ENCODE data around the gene NAIF1. TPM values are rescaled to one million over a fixed set of nuclear protein-coding genes. Genes with fewer than 3 reads are reported as not detected.
"Not testable (repeated sequence)": the region's sequence is repeated elsewhere in the genome, so short reads cannot be mapped to it uniquely, and the experiment has no call there.

Gene NAIF1, protein sequence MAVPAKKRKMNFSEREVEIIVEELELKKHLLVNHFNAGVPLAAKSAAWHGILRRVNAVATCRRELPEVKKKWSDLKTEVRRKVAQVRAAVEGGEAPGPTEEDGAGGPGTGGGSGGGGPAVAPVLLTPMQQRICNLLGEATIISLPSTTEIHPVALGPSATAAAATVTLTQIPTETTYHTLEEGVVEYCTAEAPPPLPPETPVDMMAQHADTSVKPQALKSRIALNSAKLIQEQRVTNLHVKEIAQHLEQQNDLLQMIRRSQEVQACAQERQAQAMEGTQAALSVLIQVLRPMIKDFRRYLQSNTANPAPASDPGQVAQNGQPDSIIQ
- 19.4 and 25.5 TPM in 2 replicates for total RNA-seq (2014; rRNA removed; shearing (Covaris generic))

- peak; percentile 99 for DNase-seq (ENCODE audit: low read depth)
Measured at GRCh38 chr9:128066713-128067644, at the start of gene NAIF1. Gene NAIF1, minus strand, starts transcription at chr9:128067320. Its CDS starts 219 bp downstream, at chr9:128067101.

- DNase-seq (ENCODE audit: low read depth), result no peak
Measured at GRCh38 chr9:128116104-128117083, 49.3 kb upstream of the NAIF1 start.

DNA sequence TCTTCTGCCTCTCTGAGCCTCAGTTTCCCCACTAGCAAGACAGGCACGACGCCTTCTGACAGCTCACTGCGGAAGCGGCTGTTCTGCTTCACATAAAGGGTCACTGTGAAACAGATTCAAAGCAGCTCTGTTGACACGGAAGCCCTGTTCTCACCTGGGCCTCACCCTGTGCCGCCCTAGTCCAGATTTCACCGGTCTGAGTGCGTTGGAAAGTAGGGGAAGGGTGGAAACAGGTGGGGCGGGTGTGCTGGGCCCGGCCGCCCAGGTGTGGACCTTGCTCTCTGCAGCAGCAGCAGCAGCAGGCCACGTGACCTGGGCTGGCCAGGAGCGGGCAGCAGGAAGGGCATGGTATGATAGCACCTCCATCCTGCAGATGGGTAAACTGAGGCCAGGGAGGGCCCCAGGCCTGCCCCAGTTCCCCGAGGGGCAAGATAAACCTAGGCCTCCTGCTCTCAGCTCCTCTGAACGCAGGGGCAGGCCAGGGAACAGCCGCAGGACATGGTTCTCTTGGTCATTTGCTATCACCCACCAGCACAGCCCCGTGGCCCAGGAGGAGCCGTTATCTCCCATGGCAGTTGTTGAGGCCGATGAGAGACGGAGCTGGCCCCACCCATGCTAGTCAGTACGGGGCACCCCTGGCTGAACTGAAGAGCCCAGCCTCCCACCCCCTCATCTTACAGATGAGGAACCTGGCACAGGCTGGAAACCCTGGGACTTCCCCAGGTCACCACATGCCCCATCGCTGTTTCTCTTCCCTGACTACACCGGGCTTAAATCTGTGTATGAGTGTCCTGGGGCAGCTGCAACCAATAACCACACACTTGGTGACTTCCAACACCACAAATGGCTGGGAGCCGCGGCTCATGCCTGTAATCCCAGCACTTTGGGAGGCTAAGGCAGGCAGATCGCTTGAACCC, 48.3 kb upstream of the NAIF1 start:
- DNase-seq (ENCODE audit: low read depth), result no peak

DNA sequence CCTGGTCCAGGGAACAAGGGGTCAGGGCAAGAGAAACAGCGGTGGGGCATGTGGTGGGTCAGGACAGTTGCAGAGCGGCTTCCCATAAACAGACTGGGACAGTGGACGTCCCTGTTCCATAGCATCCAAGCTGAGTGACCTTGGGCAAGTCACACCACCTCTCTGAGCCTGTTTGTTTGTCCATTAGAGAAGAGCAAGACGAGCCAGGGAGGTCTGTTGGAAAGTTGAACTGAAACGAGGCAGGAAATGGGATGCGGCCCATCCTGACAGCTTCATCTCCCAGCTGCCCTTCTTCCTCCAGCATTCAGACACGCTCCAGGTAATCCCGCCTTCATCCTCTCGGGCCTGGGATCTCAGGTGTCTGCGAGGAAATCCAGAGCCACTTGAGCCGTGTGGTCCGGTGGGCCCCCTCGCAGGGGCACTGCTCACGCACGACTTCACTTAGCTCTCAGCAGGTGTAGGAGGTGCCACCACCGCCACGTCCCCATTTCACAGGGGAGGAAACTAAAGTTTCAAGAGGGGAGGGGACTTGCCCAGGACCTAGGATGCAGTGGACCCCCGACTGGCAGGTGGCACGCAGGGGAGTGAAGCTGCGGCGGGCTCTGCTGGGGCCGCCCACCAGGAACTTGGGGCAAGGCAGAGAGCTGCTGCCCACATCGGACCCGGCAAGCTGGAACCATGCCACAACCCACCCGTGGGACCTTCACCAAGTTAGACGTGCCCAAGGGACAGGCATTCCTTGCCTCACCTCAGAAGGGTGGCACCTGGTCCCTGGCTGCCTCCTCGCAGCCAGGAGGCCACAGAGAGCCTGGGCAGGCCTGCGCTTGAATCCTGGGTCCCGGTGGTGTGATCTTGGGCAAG, 47.4 kb upstream of the NAIF1 start:
- DNase-seq (ENCODE audit: low read depth), result no peak

- no peak for DNase-seq (ENCODE audit: low read depth)
Measured at GRCh38 chr9:128113526-128114325, 46.6 kb upstream of the NAIF1 start.

DNA sequence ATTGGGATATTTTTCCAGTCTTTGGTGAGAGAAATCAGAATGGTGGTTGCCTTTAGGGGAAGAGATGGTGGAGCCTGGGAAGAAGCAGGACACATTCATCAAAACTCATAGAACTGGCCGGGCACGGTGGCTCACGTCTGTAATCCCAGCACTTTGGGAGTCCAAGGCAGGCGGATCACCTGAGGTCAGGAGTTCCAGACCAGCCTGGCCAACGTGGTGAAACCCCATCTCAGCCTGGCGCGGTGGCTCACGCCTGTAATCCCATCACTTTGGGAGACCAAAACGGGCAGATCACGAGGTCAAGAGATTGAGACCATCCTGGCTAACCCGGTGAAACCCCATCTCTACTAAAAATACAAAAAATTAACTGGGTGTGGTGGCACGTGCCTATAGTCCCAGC, 44.6 kb upstream of the NAIF1 start:
- not testable (repeated sequence) for DNase-seq (ENCODE audit: low read depth)

DNA sequence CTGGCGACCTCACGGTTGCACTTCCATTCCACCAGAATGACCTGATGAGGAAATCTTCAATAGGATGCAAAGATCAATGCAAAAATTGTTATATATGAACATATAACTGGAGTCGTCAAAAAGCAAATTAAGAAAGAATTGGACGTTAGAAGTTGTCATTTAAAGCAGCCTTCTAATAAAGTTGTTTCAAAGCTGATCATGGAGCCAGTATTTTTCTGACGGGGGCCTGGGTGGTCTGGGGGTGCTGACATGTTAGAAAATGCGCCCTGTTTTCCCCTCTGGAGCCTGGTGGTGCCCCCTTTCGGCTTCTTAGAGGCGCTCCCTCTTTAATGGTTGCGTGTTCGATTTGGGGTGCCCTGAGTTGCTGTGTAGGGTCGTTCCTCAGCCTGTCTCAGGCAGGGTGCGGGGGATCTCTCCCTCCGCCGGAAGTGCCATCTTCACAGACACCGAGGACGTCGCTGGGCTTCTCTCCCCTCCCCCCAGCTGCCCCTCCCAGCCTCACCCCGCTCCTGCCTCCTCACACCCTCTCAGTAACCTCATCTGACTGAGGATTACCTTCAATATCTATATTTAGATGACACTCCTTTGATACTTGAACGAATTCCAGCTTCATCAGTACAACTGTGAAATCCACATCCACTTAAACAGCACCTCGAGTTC, 42.1 kb upstream of the NAIF1 start:
- no peak for DNase-seq (ENCODE audit: low read depth)

DNA sequence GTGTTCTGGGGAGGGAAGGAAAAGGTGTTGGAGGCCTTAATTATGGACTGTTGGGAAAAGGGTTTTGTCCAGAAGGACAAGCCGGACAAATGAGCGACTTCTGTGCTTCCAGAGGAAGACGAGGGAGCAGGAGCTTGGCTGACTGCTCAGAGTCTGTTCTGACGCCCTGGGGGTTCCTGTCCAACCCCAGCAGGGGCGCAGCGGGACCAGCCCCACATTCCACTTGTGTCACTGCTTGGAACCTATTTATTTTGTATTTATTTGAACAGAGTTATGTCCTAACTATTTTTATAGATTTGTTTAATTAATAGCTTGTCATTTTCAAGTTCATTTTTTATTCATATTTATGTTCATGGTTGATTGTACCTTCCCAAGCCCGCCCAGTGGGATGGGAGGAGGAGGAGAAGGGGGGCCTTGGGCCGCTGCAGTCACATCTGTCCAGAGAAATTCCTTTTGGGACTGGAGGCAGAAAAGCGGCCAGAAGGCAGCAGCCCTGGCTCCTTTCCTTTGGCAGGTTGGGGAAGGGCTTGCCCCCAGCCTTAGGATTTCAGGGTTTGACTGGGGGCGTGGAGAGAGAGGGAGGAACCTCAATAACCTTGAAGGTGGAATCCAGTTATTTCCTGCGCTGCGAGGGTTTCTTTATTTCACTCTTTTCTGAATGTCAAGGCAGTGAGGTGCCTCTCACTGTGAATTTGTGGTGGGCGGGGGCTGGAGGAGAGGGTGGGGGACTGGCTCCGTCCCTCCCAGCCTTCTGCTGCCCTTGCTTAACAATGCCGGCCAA, 41.3 kb upstream of the NAIF1 start:
- DNase-seq (ENCODE audit: low read depth), result no peak

- DNase-seq (ENCODE audit: low read depth), result no peak
Measured at GRCh38 chr9:128107468-128108268, 40.5 kb upstream of the NAIF1 start.

DNA sequence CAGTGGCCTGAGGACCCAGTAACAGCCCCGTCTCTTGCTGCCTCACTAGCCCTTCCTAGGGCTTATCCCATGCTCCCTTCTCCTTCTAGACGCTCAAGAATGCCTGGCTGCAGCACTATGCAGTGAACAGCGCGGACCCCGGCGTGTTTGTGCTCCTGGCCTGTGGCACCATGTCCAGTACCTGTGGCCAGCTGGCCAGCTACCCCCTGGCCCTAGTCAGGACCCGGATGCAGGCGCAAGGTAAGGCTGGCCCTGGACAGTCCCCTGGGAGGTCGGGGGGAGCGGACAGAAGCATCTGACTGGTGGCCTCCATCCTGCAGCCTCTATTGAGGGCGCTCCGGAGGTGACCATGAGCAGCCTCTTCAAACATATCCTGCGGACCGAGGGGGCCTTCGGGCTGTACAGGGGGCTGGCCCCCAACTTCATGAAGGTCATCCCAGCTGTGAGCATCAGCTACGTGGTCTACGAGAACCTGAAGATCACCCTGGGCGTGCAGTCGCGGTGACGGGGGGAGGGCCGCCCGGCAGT, 39.9 kb upstream of the NAIF1 start:
- no peak for DNase-seq (ENCODE audit: low read depth)

DNA sequence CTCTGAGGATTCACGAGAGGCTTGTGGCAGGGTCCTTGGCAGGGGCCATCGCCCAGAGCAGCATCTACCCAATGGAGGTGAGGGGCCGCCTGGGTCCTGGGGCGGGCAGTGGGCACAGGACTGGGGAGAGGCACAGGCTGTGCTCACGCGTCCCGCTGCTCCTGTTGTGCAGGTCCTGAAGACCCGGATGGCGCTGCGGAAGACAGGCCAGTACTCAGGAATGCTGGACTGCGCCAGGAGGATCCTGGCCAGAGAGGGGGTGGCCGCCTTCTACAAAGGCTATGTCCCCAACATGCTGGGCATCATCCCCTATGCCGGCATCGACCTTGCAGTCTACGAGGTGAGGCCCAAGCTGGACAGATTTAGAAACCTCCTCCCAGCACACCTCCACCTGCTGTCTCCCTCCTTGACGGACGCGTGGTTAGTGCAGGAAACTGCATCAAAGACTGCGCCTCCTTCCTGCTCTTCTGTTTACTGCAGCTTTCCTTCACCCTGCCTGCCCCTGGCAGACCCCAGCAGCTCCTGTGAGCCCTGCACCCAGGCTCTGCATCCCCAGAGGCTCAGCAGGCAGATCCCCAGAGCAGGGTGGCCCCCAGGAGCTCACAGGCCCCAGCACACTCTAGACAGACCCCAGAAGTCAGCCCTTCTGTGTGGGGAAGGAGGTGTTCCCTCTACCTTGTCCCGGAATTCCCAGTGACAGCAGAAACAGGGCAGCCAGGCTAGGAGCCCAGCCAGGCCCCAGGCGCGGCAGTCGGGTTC, 39.2 kb upstream of the NAIF1 start:
- DNase-seq (ENCODE audit: low read depth), result no peak

GRCh38 chr9:128105538-128106175, 38.5 kb upstream of the NAIF1 start:
- no peak for DNase-seq (ENCODE audit: low read depth)

GRCh38 chr9:128104171-128104618, 37.1 kb upstream of the NAIF1 start:
- no peak for DNase-seq (ENCODE audit: low read depth)

DNA sequence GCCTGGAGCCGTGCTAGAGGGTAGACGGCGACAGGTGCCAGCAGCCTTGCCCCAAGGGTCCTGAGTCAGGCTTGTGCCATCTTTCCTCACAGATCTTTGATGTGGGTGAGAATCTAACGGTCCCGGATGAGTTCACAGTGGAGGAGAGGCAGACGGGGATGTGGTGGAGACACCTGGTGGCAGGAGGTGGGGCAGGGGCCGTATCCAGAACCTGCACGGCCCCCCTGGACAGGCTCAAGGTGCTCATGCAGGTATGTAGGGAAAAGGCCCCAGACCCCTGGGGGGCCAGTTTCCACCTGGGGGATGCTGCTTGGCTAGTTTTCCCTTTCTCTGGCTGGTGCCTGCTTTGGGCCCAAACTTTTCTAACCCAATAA, 36.5 kb upstream of the NAIF1 start:
- no peak for DNase-seq (ENCODE audit: low read depth)

All from Daoy (cell line).